Measurements from ENCODE around the gene ERCC6.

The ERCC6 gene

DNA sequence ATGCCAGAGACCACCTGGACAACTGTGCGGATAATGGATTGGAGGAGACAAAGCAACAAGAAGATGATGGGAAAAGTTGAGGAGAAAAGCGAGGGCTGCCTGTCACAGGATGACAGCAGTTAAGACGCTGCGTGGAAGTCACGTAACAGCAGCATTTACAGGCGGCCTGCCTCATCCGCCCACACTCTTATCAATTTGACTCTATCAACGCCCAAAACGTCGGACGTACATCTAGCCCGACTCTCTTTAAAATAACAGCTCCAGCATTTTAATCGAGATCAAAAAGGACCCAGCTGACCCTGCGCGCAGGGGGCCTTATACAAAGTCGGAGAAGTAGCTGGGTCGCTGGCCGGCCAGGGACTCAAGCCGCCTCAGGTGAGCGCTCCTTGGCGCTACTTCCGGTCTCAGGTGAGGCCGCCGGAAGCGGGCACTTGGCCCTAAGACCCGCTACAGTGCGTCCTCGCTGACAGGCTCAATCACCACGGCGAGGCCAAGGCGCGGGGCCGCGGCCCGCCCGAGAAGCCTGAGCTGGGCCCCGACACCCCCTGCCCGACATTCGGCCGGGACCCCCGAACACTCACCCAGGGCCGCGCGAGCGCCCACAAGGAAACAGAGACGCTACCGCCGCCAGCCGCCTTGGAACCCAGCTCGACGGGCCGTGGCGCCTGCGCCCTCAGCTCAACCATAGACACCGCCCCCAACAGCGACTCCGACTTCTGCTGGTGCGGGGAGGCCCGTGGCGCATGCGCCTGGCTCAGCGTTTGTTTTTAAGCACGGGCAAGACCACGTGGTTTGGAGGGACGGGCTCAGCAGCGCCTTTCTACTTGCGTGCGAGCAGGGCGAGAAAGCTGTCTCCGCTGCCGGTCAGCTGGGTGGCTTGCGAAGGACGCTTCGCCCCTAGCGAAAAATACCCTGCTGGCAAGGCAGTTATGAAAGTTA lies at the start of gene ERCC6:
TSS of gene ERCC6 (minus strand) at position 741 of the 939 bp plus-strand sequence.
- Mint-ChIP-seq H3K4me1 (peaks cover 46% of the 10 kb centered on the region), H3K9me3 (peaks cover 0 to 1% of the 10 kb centered on the region in 2 donors), H3K27me3 (peaks cover 33% of the 10 kb centered on the region), H3K4me3 (peak within 1 kb of the TSS; percentile 90 to 94), H3K27ac (peak within 1 kb of the TSS; percentile 98 to 99)
- ATAC-seq (peak; percentile 93), DNase-seq (peak; percentile 95 to 98)

DNA sequence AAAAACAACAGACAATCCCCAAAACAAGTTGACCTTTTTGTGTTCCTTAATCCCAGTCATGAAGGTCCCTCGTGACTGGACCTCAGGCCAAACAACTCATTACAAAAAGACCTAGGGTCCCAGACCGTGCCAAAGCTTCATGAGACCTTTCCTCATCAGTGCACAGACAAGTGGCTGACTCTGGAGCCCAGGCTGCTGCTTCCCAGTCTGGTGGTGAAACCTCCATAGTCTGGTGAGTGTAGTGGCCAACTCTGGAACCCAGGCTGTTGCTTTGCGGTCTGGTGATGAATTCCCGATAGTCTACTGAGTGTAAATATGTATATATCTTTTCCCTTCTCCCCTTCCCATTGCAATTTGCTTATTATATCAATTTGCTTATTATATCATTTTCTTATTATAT lies 49.1 kb upstream of the ERCC6 start:
- DNase-seq = no peak
- Mint-ChIP-seq H3K9me3 (peaks cover 4 to 17% of the 10 kb centered on the region in 2 donors), H3K4me1 (peaks cover 2% of the 10 kb centered on the region), H3K4me3 (no peak overlapping the region), H3K27ac (no peak overlapping the region), H3K27me3 (peaks cover 72% of the 10 kb centered on the region)
- no peak for ATAC-seq

DNA sequence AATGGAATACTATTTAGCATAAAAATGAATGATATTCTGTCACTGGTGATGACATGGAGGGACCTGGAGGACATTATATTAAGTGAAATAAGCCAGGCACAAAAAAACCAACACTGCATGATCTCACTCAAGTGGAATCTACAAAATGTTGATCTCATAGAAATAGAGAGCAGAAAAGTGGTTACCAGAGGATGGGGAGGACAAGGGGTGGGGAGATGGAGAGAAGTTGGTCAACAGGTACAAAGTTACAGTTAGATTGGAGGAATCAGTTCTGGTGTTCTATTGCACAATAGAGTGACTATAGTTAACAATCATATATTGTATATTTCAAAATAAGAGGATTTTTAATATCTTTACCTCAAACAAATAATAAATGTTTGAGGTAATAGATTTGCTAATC lies 46.5 kb upstream of the ERCC6 start:
- Mint-ChIP-seq H3K4me3 (no peak overlapping the region), H3K27me3 (peaks cover 58% of the 10 kb centered on the region), H3K27ac (no peak overlapping the region), H3K9me3 (peaks cover 4 to 17% of the 10 kb centered on the region in 2 donors), H3K4me1 (peaks cover 6% of the 10 kb centered on the region)
- DNase-seq = no peak
- no peak for ATAC-seq

DNA sequence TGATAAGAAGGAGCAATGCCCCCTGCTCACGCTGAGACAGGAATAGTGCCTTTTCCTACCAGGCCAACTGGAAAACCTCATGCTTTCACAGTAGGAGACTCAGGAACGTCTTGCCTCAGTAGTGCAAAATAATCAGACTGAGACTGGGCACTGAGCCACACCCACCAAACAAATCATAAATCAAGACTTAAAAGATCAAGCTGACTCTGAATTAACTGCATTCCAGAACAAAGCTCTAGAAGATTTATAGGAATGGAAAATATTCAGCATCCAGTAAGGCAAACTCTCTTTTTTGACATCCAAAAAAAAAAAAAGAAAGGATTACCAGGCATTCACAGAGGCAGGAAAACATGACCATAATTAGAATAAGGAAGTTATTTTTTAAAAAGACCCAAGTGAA lies 40.7 kb upstream of the ERCC6 start:
- ATAC-seq (no peak), DNase-seq (no peak)
- no peak overlapping the region for H3K27ac Mint-ChIP-seq
- H3K4me3 Mint-ChIP-seq = no peak overlapping the region
- peaks cover 11% of the 10 kb centered on the region for H3K4me1 Mint-ChIP-seq
- no peaks in the 10 kb centered on the region for H3K9me3 Mint-ChIP-seq
- H3K27me3 Mint-ChIP-seq = peaks cover 49% of the 10 kb centered on the region

DNA sequence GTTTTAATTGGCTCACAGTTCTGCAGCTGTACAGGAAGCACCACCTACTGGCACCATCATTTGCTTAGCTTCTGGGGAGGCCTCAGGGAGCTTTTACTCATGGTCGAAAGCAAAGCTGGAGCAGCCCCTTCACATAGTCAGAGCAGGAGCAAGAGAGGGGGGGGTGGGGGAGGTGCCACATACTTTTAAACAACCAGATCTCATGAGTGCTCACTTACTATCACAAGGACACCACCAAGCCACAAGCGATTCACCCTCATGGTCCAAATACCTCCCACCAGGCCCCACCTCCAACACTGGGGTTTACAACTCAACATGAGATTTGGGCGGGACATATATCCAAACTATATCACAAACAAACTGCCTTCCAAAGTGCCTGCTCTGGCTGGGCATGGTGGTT lies 39.5 kb upstream of the ERCC6 start:
- no peak overlapping the region for H3K4me3 Mint-ChIP-seq
- H3K27ac Mint-ChIP-seq = no peak overlapping the region
- H3K4me1 Mint-ChIP-seq = peaks cover 18% of the 10 kb centered on the region
- H3K27me3 Mint-ChIP-seq = peaks cover 36% of the 10 kb centered on the region
- ATAC-seq = no peak
- no peaks in the 10 kb centered on the region for H3K9me3 Mint-ChIP-seq
- DNase-seq = no peak

DNA sequence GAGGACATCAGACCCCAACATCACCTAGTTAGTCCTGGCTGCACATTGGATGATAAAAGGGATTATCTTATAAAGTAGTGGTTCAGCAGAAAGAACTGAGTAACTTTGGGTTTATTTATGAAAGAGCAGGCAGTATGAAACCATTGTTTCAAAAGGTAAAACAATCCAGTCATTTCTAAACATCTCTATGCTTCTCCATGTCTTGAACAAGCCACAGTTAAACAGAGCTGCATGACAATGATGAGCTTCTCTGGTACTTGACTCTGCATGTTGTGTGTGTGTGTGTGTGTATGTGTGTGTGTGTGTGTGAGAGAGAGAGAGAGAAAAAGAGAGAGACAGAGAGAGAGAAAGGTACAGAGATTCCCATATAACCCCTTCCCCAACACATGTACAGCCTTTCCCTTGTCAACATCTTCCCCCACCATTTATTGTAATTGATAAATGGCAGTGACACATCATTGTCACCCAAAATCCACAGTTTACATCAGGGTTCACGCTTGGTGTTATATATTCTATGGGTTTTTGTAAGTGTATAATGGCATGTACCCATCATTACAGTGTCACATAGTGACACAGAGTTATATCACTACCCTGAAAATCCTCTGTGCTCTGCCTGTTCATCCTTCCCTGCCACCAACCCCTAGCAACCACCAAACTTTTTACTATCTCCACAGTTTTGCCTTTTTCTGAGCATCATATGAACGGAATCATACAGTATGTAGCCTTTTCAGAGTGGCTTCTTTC lies 38.4 kb upstream of the ERCC6 start:
- Mint-ChIP-seq H3K4me1 (peaks cover 25% of the 10 kb centered on the region), H3K27me3 (peaks cover 31% of the 10 kb centered on the region), H3K9me3 (no peaks in the 10 kb centered on the region), H3K4me3 (no peak overlapping the region), H3K27ac (peak overlapping the region in 1 of 2 donors; percentile 21)
- no peak for DNase-seq
- ATAC-seq = no peak

DNA sequence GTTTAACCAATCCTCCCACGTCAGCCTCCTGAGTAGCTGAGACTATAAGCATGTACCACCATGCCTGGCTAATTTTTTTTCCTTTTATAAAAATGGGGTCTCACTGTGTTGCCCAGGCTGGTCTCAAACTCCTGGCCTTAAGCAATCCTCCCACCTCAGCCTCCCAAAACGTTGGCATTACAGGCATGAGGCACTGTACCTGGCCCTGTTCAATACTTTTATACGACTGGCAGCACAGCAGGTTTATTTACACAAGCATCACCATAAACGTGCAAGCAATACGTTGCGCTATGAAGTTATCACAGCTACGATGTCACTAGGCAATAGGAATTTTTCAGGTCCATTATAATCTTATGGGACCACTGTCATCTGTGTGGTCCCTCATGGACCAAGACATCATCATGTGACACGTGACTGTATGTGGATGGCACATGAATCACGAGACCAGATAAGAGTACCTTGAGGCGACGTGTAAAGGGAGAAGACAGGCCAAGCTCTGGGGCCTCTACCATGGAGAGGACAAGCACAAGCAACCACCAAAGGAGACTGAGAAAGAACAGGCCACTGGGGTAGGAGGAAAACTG lies 36.7 kb upstream of the ERCC6 start:
- DNase-seq (no peak), ATAC-seq (no peak)
- Mint-ChIP-seq H3K4me1 (peaks cover 35% of the 10 kb centered on the region), H3K27ac (no peak overlapping the region), H3K4me3 (no peak overlapping the region), H3K27me3 (peaks cover 37% of the 10 kb centered on the region), H3K9me3 (no peaks in the 10 kb centered on the region)

DNA sequence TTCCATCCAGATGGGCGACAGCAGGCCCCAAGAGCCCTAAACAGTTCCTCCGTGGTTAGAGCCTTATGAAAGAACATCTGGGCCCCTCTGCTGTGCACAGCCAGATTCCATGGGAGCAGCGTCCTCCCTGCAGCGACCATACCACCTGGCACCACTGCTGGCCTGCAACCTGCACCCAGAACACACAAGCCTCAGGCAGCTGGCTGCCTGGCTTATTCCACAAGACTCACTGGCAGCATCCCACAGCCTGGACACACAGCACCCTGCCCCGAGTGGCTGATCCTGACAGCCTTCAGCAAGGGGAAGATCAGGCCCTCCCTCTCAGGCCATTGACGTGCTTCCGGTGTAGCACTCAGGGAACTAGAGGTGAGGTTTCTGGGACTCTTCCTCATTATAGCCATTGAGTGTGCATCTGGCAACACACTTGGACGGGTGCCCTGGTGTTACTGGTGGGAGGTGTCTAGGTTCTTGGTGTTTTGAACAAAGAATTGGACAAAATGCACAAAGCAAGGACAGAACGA lies 33.7 kb upstream of the ERCC6 start:
- Mint-ChIP-seq H3K4me3 (no peak overlapping the region), H3K9me3 (no peaks in the 10 kb centered on the region), H3K27ac (no peak overlapping the region), H3K4me1 (peaks cover 58% of the 10 kb centered on the region), H3K27me3 (peaks cover 31% of the 10 kb centered on the region)
- ATAC-seq (no peak), DNase-seq (no peak)

DNA sequence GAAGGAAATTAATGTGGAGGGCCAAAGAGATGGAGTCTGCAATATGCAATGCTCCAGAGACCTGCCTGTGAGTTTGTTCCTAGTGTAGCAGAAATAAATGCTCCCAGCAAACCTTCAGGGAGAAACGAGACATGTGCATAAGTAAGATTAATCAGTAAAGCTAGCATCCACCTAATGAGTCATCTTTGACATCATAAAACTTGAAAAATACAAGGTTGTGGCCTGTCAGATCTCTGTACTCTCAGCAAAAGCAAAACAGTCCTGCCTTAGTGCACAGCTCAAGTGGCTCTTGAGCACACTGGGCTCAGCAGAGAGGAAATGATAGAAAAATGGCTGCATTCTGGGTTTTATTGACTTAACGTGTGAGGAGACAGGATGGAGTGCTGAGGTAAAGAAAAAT lies 32.5 kb upstream of the ERCC6 start:
- Mint-ChIP-seq H3K9me3 (no peaks in the 10 kb centered on the region), H3K27ac (no peak overlapping the region)
- DNase-seq = no peak

DNA sequence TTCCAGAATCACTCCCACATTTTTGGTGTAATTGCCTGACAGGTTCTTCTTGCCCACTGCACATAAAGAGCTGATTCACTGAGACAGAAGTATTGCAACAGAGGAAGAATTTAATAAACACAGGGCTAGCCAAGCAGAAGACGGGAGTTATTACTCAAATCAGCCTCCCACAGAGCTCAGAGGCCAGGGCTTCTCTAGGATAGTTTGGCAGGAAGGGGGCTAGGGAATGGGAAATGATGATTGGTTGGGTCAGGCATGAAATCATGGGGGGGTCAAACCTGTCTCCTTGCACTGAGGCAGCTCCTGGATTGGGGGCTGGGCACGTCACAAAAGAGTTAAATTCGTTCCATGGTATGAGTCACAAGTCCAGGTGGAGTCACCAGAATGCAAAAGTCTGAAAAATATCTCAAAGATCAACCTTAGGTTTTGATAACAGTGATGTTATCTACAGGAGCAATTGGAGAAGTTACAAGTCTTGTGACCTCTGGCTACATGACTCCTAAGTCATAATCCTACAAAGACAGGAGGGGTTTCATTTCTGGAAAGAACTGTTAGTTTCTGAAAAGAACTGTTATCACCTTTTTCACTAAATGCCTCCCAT lies 30.2 kb upstream of the ERCC6 start:
- no peak for ATAC-seq

More for the DNA sequence above, 32.5 kb upstream of the ERCC6 start:
- H3K4me3 Mint-ChIP-seq = no peak overlapping the region
- peaks cover 35% of the 10 kb centered on the region for H3K27me3 Mint-ChIP-seq
- peaks cover 61% of the 10 kb centered on the region for H3K4me1 Mint-ChIP-seq
- peak; percentile 65 for ATAC-seq

DNA sequence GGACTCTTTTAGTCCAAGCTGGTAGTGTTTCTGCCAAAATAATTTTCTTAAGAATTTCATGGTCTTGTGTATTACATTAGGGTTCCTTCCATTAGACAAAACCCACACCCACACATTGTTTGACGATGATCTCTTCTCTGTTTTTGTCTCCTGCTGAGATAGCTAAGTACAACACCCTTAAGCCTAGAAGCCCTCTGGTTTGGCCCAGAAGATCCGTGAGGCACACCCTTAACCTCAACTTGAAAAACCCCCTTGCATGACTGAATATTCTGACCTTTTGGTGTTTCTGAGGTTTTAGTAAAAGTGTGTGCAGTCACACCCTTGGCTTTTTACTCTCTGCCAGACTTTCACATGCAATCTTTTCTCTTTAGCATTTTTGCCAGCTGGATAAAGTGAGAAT lies 29.3 kb upstream of the ERCC6 start:
- peak; percentile 88 for ATAC-seq
- peaks cover 0 to 4% of the 10 kb centered on the region in 2 donors for H3K9me3 Mint-ChIP-seq
- no peak overlapping the region for H3K27ac Mint-ChIP-seq
- H3K4me1 Mint-ChIP-seq = peaks cover 53% of the 10 kb centered on the region
- peaks cover 39% of the 10 kb centered on the region for H3K27me3 Mint-ChIP-seq
- peak overlapping the region; percentile 39 to 50 for H3K4me3 Mint-ChIP-seq
- DNase-seq = peak; percentile 14 to 28

More for the DNA sequence above, 30.2 kb upstream of the ERCC6 start:
- DNase-seq = no peak
- peak overlapping the region in 1 of 2 donors; percentile 50 for H3K4me3 Mint-ChIP-seq
- H3K27me3 Mint-ChIP-seq = peaks cover 39% of the 10 kb centered on the region
- H3K4me1 Mint-ChIP-seq = peaks cover 61% of the 10 kb centered on the region
- H3K9me3 Mint-ChIP-seq = peaks cover 0 to 4% of the 10 kb centered on the region in 2 donors
- peak overlapping the region in 1 of 2 donors; percentile 57 for H3K27ac Mint-ChIP-seq

DNA sequence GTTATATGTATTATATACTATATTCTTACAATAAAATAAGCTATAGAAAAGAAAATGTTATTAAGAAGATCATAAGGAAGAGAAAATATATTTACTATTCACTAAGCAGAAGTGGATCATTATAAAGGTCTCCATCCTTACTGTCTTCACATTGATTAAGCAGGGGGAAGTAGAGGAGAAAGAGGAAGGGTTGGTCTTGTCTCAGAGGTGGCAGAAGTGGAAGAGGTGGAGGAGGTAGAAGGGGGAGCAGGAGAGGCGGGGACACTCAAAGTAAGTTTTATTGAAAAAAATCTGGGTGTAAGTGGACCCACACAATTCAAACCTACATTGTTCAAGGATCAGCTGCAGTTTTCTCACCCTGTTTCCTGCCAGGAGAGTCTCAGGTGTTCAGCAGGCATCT lies 28.9 kb upstream of the ERCC6 start:
- Mint-ChIP-seq H3K9me3 (peaks cover 0 to 4% of the 10 kb centered on the region in 2 donors), H3K4me1 (peaks cover 56% of the 10 kb centered on the region), H3K27me3 (peaks cover 41% of the 10 kb centered on the region), H3K4me3 (peak overlapping the region; percentile 7 to 50), H3K27ac (no peak overlapping the region)
- ATAC-seq (peak; percentile 29), DNase-seq (no peak)

DNA sequence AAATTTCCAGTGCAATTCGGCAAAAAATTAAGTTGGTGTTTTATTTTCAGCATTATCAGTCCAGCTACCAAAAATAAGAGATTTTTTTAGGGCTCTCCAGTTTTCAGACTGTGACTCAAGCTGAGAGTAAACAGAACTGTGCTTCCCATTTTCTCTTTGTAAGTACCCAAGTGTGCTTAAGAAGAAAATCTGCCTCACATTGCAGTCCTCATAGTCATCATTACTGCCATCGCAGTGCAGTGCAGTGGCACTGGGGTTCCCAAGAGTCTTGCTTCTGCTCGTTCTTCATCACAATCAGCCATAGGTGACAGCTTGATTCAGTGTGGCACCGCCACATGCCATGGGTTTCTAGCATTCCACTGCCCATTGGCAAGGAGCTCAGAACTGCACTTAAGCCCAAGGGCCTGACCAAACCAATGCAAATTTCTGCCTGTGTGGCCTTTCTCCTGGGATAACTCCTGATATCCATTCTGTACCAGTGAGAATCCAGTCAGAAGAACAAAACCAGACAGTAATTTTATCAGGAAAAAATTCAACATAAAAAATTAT lies 25.6 kb upstream of the ERCC6 start:
- peaks cover 45% of the 10 kb centered on the region for H3K27me3 Mint-ChIP-seq
- peaks cover 0 to 4% of the 10 kb centered on the region in 2 donors for H3K9me3 Mint-ChIP-seq
- peaks cover 30% of the 10 kb centered on the region for H3K4me1 Mint-ChIP-seq
- no peak for ATAC-seq
- no peak for DNase-seq
- H3K27ac Mint-ChIP-seq = no peak overlapping the region
- H3K4me3 Mint-ChIP-seq = no peak overlapping the region

DNA sequence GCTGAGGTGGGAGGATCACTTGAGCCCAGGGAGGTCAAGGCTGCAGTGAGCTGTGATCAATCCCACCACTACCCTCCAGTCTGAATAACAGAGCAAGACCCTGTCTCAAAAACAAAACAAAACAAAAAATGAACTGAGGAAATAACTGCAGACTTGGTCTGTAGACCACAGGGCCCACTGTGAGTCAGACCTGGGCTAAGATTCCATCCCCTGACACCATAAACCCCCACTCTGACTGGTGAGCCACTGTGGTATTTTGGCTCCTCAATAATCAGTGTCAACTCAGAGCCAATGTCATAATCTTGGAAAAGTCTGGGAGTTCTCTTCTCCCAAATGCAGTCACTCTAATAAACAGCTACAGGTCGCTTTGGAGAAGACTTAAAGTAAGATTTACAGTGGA lies 24.0 kb upstream of the ERCC6 start:
- H3K27ac Mint-ChIP-seq = no peak overlapping the region
- peaks cover 0 to 4% of the 10 kb centered on the region in 2 donors for H3K9me3 Mint-ChIP-seq
- peaks cover 13% of the 10 kb centered on the region for H3K4me1 Mint-ChIP-seq
- no peak for DNase-seq
- no peak overlapping the region for H3K4me3 Mint-ChIP-seq
- peaks cover 52% of the 10 kb centered on the region for H3K27me3 Mint-ChIP-seq
- no peak for ATAC-seq

DNA sequence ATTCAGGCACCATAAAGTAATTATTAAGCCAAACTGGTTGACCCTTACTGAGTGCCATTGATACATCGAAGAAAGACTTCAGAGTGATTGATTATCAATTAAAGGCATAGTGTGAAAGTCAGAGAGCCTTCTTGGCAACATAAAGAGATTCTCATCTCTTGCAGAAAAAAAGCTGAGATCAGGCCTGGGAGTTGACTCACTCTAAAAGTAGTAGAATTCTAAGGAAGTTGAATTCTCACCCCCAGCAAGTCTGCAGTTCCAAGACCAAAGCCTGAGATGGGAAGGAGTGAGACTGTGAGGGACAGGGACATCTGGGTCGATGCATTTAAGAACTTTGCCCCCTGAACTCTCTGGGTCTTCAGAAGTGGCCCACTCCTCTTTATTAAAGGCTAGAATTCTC lies 21.6 kb upstream of the ERCC6 start:
- Mint-ChIP-seq H3K27me3 (peaks cover 47% of the 10 kb centered on the region), H3K4me1 (peaks cover 8% of the 10 kb centered on the region), H3K9me3 (peaks cover 0 to 3% of the 10 kb centered on the region in 2 donors), H3K4me3 (no peak overlapping the region), H3K27ac (no peak overlapping the region)
- DNase-seq (no peak), ATAC-seq (no peak)

Data from stimulated activated naive CD8-positive, alpha-beta T cell treated with anti-CD3 and anti-CD28 coated beads, Interleukin-15, amount 100 ng/mL, for 72 hours (primary cell).